HG03135 (cell line): ENCODE results near the gene ECT2.
"Not testable (repeated sequence)": the region's sequence is repeated elsewhere in the genome, so short reads cannot be mapped to it uniquely, and the experiment has no call there.

Experiments
- ATAC-seq: cut with Tn5 transposase; IDR thresholded peaks from one replicate; pipeline ENCODE4 v1.9.1; 2021; ENCODE audit warnings: mild to moderate bottlenecking, moderate library complexity; ENCODE audit not compliant: unreplicated experiment

Gene ECT2, protein sequence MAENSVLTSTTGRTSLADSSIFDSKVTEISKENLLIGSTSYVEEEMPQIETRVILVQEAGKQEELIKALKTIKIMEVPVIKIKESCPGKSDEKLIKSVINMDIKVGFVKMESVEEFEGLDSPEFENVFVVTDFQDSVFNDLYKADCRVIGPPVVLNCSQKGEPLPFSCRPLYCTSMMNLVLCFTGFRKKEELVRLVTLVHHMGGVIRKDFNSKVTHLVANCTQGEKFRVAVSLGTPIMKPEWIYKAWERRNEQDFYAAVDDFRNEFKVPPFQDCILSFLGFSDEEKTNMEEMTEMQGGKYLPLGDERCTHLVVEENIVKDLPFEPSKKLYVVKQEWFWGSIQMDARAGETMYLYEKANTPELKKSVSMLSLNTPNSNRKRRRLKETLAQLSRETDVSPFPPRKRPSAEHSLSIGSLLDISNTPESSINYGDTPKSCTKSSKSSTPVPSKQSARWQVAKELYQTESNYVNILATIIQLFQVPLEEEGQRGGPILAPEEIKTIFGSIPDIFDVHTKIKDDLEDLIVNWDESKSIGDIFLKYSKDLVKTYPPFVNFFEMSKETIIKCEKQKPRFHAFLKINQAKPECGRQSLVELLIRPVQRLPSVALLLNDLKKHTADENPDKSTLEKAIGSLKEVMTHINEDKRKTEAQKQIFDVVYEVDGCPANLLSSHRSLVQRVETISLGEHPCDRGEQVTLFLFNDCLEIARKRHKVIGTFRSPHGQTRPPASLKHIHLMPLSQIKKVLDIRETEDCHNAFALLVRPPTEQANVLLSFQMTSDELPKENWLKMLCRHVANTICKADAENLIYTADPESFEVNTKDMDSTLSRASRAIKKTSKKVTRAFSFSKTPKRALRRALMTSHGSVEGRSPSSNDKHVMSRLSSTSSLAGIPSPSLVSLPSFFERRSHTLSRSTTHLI

DNA sequence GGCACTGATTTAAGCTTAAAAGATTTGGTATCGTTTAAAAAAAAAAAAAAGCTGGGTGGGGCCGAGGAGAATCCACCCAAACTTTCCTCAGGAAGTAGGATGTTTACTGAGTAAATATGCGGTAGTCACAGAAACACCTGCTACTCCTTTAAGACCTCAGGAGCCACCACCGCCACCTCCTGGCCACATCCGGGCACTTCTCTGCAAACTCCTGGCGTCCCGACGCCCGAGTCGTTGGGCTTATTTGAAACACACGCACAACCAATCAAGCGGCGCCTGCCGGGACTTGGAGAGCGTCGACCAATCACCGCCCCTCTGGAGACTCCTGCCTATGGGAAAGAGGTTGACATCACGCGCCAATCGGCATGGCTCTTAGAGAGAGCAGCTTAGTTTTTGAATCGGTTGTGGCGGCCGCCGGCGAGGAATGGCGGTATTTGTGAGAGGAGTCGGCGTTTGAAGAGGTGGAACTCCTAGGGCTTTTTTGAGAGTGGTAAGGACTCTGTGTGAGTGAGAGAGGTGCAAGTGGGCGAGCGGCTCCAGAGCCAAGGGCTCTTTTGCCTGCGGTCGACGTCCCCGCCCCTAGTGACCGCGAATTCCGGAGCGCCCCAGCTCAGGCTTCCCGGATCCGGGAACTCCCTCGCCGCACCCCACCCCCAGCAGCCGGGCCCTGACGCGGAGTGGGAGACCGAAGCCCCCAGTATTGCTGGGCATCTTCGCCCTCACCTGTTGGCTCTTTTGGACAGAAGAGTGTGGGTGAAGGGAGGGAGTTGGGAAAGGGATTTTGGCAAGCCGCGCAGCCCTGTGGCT is at the start of gene ECT2:
Gene ECT2 (plus strand): TSS at position 359 of the 807 bp plus-strand sequence. CDS start 3,805 bp downstream, outside the sequence.
- ATAC-seq: peak; percentile 98

- ATAC-seq: no peak
Measured at GRCh38 chr3:172700936-172701455, 49.5 kb upstream of the ECT2 start.

DNA sequence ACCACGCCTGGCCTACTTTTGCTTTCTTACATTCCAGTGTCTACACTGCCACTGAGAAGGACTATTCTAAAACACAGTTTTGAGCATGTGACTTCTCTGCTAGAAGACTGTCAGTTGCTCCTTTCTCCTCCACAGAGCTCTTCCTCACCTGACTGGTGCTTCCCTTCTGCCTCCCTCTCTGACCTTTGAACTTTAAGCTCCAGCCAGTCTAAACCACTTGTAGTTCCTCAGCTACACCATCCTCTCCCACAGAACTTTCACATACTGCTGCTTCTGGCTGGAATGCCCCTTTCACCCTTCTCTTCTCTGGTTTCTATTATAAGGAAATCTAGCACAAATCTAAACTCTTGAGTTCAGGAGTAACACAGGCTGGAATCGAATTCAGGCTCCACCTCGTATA is 48.8 kb upstream of the ECT2 start:
- ATAC-seq: no peak

DNA sequence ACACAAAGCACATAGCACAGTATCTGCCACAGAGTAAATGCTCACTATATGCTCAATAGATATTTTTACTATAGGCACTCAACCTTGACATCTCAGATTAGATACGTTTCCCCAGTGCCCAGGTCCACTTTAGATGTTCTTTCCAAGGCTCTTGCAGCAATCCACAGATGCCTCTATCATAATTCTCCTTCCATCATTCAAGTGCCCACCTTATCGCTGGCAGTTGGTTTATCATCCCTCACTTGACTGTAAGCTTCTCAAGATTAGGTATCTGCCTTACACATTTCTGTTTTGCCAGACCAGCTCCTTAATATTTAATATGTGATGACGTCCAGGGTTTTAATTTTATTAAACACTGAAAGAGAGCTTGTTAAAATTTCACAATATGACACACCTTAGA is 48.3 kb upstream of the ECT2 start:
- ATAC-seq: no peak

DNA sequence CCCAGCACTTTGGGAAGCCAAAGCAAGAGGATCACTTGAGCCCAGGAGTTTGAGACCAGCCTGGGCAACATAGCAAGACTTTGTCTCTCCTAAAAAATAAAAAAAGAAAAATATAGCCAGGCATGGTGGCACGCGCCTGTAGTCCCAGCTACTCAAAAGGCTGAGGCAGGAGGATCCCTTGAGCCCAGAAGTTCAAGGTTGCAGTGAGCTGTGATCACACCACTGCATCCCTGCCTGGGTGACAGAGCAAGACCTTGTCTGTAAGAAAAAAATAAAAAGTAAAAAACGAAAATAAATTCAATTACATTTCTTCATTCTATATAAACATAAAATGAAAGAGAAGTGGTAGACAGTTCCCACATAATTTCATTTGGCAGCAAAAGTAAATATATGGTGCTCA is 47.8 kb upstream of the ECT2 start:
- ATAC-seq: not testable (repeated sequence)

DNA sequence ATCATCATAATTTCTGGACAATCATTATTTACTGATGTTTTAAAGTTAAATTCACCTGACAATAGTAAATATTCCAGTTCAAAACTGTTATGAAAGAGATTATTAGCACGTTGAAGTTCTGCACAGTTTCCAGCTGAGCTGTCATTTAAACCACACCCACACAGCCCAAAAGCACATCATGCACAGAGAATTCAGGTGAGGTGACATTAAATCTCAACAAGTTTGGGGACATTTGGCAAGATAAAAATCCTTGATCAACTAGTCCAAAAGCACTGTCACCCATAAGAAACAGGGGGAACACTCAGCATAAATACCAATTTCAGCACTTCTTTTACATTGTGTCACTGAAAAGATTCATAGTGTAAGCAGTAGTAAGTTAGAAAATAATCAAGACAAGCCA is 46.5 kb upstream of the ECT2 start:
- ATAC-seq: no peak

DNA sequence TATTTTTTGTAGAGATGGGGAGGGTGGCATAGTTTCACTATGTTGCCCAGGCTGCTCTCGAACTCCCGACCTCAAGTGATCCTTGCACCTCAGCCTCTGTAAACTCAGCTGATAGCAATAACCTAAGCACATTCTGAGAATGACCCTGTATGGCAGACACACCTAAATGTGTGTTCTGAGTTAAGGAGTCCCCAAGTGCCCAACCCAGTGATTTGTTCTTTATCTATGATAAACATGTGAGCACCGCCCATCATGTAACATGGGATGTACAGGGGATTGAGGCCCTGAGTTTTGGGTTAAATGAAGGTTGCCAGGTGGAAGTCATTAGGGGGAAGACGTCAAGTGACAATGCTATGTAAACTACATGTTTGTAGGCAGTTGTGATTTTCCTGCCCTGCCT is 45.4 kb upstream of the ECT2 start:
- ATAC-seq: no peak

DNA sequence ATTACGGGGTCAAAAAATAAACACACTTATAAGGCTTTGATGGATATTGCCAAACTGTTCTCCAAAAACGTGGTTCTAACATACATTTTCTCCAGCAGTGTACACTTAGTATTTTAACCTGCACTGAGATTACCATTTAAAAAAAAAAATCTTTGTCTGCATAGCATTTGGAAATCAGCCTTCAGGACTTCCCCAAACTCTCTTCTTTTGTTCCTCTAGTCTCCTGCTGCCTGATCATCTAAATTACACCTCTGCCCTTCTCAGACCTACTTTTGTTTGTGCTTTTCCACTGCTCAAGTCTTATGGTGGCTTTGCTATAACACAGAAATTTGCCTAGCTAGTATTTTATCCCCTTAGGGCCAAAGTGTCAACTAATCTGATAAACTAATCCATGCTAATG is 43.5 kb upstream of the ECT2 start:
- ATAC-seq: no peak

DNA sequence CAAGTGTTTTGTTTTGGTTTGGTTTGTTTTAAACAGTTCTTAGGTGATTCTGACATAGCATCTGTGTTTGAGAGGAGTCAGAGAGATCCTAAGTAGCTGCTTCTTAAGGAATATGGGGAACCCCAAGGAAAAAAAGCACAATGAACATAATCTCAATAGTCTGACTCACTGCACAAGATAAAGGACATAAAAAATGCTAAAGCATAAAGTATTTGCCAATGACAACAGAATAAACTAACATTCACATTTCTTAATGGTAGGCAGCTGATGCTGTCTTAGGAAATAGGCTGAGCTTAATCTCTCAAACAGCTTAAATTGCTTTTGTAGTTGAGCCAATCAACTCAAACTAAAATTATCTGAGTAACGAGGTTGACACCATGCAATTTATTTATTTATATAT is 42.6 kb upstream of the ECT2 start:
- ATAC-seq: no peak

GRCh38 chr3:172708921-172709773 is 41.4 kb upstream of the ECT2 start:
- ATAC-seq: no peak

DNA sequence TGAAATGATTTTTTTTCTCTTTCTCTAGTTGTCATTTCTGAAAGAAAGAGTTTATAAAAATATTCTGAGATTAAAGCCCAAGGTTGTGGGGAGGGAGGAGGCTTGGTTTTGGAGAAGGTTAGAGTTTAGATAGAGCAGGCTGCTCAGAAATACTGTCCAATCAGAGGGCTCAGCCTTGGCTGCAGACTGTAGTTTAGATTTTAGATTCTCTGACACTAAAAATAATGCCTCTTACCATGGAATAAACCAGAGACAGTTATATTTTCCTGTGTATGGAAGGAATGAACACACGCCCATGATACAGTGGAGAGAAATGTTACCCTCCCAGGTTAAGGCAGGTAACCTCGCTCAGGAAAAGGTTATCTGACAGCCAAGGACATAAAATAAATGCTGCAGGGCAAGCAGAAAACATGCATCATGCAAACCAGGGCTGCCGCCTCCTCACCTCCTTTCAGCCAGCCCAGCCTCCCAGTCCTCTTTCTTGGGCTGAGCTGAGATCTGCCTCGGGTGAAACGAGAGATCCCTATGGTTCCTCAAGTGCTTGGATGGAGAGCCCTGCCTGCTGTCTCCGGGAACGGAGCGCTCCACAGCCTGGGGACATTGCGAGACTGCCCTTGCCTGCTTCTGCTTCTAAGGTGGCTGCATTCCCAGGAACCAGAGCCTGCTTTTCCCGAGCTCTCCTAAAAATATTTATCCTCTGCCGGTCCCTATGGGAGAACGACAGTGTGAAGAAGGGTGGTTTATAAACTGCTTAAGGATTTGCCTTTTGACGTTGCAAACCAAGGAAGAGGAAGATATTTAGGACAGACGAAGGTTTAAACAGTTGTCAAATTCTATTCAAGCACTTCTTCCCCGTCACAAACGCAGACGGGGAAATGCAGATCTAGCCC is 40.5 kb upstream of the ECT2 start:
- peak; percentile 3 for ATAC-seq

DNA sequence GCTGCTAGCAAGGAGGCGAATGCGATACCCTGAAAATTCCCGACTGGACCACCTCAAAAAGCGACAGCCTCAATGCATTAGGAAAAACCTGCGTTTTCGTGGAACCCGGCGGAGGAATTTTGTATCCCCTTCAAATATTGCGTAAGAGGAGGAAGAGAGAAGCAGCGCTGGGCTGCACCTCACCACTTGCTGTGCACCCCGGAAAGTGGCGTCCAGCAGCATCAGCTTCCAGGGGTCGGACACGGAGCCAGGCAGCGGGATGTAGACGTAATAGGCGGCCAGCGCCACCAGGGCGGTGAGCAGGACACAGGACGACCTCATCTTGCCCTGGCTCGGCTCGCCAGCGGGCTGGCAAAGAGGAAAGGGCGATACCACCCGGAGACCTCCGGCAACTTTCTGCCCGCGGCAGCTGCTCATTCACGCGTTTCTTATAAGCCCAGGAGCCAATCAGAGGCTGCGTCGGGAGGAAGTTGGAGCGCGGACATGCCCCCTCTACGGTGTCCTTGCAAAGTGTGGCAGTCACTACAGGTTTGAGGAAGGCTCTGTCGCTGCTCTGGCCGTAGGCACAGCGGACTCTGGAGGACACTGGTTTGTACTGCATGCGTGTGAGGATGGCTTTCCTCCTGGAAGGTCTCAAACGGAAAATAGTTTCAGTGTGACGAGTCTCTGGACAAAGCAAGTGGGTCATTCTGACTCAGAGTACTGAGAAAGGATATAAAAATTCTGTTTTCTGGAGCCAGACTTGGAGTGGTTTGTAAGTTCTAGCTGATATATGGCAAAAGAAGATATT is 39.7 kb upstream of the ECT2 start, which contains the start of gene NCEH1:
Gene NCEH1 (minus strand): TSS at position 404 of the 790 bp plus-strand sequence. CDS start 83 bp downstream, at position 321.
- ATAC-seq: peak; percentile 100

DNA sequence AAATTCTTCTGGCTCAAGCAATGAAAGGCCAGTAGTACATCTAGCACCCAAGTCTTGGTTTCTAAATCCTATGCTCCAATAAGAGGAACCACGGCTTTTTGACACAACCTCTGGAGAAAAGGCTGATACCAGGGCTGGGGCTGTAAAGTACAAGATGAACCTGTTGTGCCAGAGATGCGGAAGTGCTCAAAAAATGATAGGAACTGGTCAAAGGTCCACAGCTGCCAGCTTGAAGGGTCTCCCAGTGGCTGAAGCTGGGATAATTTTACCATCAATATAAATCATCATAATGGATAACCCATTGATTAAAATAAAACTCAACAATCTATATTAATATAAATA is 39.1 kb upstream of the ECT2 start:
- peak; percentile 7 for ATAC-seq

GRCh38 chr3:172713316-172713715 is 37.2 kb upstream of the ECT2 start:
- no peak for ATAC-seq

- ATAC-seq: no peak
Measured at GRCh38 chr3:172716476-172716875, 34.0 kb upstream of the ECT2 start.

- ATAC-seq: no peak
Measured at GRCh38 chr3:172717493-172718088, 32.9 kb upstream of the ECT2 start.

- not testable (repeated sequence) for ATAC-seq
Measured at GRCh38 chr3:172722536-172723040, 27.9 kb upstream of the ECT2 start.
